NB4 (cell line): ENCODE data around the gene PCGF5.

Experiments
- CTCF ChIP-seq: IDR thresholded peaks from one replicate; pipeline ENCODE4 v1.5.1; 2012; ENCODE audit warnings: low read depth, low read length
- MAX ChIP-seq: IDR thresholded peaks from 2 replicates; pipeline ENCODE4 v1.6.1; 2011; ENCODE audit warnings: low read depth, low read length
- POLR2A ChIP-seq: IDR thresholded peaks from 2 replicates; pipeline ENCODE4 v1.6.1; 2011; ENCODE audit warnings: mild to moderate bottlenecking; ENCODE audit not compliant: insufficient read length; ENCODE audit errors: extremely low read depth

- TF ChIP-seq POLR2A (no peak), CTCF (no peak), MAX (no peak)
These were observed 22.5 kb downstream of the PCGF5 start for GRCh38 chr10:91242940-91243339.
